Measurements from ENCODE around the gene TSPOAP1. TPM values are rescaled to one million over a fixed set of nuclear protein-coding genes. Genes with fewer than 3 reads are reported as not detected.

Gene TSPOAP1
- total RNA-seq, 1 donor, result 0.86 TPM

- no peak for TF ChIP-seq CTCF (IDR thresholded peaks at IDR 0.05; ENCODE audit: insufficient read depth, low read depth, low read length)
- DNase-seq (ENCODE audit: low read depth), result no peak
- H3K4me3 ChIP-seq (ENCODE audit: low read depth, low read length), result no peak overlapping the region
Measured at GRCh38 chr17:58315281-58315711, 13.3 kb downstream of the TSPOAP1 start.

- H3K4me3 ChIP-seq (ENCODE audit: low read depth, low read length), result no peak overlapping the region
- no peak for DNase-seq (ENCODE audit: low read depth)
- TF ChIP-seq CTCF (IDR thresholded peaks at IDR 0.05; ENCODE audit: insufficient read depth, low read depth, low read length), result no peak
Measured at GRCh38 chr17:58314706-58315015, 13.9 kb downstream of the TSPOAP1 start.

GRCh38 chr17:58313815-58314705 is 14.5 kb downstream of the TSPOAP1 start:
- no peak for TF ChIP-seq CTCF (IDR thresholded peaks at IDR 0.05; ENCODE audit: insufficient read depth, low read depth, low read length)
- H3K4me3 ChIP-seq (ENCODE audit: low read depth, low read length), result no peak overlapping the region
- no peak for DNase-seq (ENCODE audit: low read depth)

GRCh38 chr17:58312829-58313228 is 15.8 kb downstream of the TSPOAP1 start:
- no peak for TF ChIP-seq CTCF (IDR thresholded peaks at IDR 0.05; ENCODE audit: insufficient read depth, low read depth, low read length)
- H3K4me3 ChIP-seq (ENCODE audit: low read depth, low read length), result no peak overlapping the region
- DNase-seq (ENCODE audit: low read depth), result no peak

GRCh38 chr17:58312021-58312630 is 16.5 kb downstream of the TSPOAP1 start:
- no peak for DNase-seq (ENCODE audit: low read depth)
- TF ChIP-seq CTCF (IDR thresholded peaks at IDR 0.05; ENCODE audit: insufficient read depth, low read depth, low read length), result no peak
- H3K4me3 ChIP-seq (ENCODE audit: low read depth, low read length), result no peak overlapping the region

GRCh38 chr17:58311429-58311894 is 17.1 kb downstream of the TSPOAP1 start:
- no peak for TF ChIP-seq CTCF (IDR thresholded peaks at IDR 0.05; ENCODE audit: insufficient read depth, low read depth, low read length)
- no peak for DNase-seq (ENCODE audit: low read depth)
- H3K4me3 ChIP-seq (ENCODE audit: low read depth, low read length), result no peak overlapping the region
